Measurements from ENCODE around the gene STRIP2.
"Not testable (repeated sequence)": the region's sequence is repeated elsewhere in the genome, so short reads cannot be mapped to it uniquely, and the experiment has no call there.

The STRIP2 gene, protein sequence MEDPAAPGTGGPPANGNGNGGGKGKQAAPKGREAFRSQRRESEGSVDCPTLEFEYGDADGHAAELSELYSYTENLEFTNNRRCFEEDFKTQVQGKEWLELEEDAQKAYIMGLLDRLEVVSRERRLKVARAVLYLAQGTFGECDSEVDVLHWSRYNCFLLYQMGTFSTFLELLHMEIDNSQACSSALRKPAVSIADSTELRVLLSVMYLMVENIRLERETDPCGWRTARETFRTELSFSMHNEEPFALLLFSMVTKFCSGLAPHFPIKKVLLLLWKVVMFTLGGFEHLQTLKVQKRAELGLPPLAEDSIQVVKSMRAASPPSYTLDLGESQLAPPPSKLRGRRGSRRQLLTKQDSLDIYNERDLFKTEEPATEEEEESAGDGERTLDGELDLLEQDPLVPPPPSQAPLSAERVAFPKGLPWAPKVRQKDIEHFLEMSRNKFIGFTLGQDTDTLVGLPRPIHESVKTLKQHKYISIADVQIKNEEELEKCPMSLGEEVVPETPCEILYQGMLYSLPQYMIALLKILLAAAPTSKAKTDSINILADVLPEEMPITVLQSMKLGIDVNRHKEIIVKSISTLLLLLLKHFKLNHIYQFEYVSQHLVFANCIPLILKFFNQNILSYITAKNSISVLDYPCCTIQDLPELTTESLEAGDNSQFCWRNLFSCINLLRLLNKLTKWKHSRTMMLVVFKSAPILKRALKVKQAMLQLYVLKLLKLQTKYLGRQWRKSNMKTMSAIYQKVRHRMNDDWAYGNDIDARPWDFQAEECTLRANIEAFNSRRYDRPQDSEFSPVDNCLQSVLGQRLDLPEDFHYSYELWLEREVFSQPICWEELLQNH

DNA sequence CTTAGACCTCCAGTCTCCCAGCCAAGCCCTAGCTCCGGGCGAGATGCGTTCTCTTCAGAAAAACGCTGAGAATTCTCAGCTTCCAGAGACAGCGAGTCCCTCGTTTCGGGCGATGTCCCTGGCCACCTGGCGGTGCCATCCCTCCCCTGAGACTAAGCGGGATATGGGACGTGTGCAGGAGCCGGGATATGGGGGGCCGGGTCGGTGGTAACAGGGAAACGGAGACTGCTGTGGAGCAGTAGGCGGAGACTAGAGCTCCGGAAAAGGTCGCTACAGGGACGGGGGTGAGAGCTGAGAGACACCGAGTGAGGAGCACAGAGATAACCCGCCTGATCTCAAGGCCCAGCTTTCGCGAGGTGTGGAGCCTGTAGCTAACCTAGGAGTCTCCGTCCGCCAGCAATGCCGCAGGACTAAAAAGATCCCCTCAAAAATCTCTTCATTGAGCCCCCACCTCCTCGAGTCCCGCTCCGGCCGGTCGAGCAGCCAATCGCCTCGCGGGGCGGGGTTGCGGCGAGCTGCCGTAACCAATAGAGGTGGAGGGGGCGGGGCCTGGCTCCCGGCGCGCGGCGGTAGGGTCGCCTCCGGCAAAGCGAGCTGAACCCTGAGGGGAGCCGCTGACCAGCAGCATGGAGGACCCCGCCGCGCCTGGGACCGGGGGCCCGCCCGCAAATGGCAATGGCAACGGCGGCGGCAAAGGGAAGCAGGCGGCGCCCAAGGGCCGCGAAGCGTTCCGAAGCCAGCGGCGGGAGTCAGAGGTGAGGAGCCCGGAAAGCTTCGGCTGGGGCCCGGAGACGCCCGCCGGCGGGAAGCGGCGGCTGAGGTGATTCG is at the start of gene STRIP2:
Gene STRIP2, plus strand, starts transcription at position 586 of the 828 bp plus-strand sequence. Its CDS starts 41 bp downstream, at position 627.
- DNase-seq: peak; percentile 37

DNA sequence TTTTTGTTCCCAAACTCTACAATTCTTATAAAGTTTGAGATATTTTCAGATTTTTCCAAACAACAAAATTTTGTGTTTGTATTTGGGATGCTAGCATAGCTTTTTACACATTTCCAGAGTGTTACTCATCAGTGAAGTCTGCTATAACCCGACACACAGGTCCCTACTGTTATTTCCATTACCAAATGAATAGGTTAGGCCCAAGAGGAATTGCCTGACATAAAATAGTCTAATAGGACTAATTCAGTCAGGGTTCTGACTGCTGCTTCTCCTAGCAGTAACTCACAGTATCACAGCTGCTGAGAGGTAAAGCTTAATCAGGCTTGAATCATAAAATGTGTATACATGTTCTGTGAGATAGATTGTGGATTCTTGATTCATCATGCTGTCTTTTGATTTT is 49.1 kb upstream of the STRIP2 start:
- no peak for DNase-seq

DNA sequence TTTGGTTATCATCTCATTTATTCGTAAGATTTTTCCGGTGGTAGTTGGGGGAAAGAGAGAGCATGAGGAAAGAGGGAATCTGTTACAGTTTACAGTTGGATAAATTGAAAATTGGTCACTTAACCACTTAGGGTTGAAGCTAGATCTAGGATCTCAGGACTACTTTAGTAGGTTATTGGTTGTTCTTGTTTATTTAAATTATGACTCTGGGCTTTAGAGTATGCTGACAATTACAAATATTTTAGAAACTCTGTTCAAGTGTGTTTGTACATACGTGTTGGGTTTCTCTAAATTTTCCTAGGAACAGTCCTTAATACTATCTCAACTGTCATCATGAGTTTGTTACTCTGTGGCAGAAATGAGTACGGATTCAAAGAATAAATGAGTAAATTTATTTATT is 48.6 kb upstream of the STRIP2 start:
- DNase-seq: no peak

DNA sequence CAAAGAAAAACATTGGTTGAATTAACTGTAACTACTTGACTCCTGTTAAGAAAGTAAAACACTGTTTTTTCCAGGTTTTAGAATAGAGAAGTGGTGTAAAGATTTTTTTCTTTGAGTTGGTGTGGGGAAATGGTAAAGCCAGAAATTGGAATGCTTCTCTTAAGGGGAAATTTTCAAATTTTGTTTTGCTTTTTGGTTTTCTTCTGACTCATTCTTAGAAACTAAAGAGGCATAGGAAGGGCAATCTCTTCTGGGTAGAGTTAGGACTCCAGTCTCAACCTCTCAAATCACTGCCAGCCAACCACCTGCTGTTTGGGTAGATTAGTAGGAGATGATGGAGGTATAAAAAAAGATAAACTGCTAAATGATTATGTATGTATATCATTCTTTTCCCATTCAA is 47.7 kb upstream of the STRIP2 start:
- DNase-seq: no peak

DNA sequence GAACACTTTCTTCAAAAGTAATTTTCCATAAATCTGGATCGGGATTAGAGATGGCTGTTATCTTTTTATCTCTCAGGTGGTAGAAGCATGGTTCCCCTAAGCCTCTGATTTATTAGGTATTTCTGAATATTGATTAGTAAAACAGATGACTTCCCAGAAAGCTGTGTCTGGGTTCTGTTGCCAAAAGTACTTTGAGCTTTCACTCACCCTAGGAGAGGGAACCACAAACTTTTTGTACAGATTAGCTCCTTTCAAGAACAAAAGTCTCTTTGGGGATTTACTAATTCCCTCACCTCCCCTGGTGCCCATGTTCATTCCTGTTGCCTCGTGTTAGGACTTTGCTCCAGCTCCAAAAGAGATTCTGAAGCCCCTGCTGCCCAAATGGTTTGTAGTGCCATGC is 46.7 kb upstream of the STRIP2 start:
- no peak for DNase-seq

DNA sequence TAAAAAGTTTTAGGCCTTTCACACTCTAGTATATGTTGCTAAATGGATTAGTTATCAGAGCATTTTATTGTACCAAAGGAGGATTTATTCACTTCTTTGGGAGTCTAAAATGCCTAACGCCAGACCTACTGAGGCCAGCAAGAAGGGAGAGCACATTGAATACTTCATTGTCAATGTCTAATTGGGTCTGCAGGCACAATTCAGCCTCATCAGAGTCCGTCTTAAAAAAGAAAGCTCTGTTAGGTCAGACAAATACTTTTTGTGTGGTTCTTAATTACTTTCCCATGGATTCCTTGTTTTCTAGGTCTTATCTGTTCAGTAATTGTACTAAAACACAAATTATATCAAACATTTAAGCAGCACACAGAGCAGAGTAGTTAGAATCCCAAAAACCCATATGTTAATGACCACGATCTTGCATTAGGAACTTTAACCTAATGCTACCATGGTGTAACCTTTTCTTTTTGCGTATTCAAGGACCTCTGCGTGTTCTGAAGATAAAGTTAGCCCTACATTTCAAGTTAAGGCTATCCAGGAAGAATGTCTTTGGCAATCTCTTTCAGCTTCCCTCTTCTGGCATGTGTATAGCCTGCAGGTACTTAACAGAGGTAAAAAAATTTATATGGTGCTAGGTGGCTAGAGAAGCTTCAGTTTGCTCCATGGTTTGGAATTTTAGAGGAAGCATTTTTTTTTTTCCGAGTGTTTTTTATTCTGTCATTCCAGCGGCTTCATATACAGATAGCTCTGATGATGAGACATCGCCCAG is 45.7 kb upstream of the STRIP2 start:
- DNase-seq: no peak

DNA sequence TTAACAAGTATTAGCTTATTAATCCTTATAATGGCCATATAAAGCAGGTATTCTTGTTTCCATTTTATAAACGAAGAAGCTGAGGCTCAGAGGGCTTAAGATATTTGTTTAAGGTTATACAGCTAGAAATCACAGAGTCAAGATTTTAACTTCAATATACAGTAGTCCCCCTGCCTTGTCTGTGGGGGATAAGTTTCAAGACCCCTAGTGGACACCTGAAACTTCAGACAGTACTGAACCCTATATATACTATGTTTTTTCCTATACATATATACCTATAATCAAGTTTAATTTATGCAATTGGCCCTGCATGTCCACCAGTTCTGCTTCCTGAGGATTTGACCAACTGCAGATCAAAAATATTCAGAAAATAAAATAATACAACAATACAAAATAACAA is 44.4 kb upstream of the STRIP2 start:
- DNase-seq: no peak

DNA sequence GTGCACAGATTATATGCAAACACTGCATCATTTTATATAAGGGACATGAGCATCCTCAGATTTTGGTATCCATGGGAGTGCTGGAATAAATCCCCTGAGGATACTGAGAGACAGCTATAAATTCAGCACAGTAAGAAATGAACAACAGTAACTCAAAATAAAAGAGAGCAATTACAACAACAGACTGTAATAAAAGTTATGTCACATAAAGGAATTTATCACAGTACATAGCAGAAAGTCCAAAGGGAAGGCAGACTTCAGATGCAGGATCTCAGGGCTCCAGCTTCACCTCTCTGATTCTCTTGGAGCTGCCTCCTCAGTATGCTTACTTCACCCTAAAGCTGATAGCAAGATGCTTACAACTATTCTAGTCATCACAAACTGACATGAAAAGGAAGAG is 43.9 kb upstream of the STRIP2 start:
- no peak for DNase-seq

DNA sequence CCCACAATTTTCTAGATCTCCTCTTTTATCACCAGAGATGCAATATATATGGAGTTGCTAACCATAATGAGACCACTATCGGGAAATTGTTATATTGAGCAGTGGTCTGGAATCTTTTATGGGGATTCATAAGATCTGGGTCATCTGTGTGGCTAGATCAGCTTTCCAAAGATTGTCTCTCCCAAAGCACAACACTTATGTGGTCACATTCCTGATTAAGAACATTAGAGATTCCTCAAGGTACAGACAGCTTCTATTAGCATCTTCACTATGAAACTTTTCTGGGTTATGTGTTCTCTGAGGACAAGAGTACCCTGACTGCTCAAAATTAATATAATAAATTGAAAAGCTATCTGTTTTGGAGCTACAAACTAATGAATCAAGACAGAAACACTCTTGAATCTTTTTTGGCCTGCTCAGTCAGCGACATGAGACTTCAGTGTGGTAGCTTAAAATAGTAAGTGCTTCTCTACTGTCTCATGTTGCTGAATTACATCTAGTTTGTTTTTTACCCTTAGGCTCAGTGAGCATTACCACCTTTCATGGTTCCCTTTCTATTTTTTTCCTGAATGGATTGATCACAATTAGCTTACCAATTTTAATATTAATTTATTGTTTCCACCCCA is 42.6 kb upstream of the STRIP2 start:
- no peak for DNase-seq

DNA sequence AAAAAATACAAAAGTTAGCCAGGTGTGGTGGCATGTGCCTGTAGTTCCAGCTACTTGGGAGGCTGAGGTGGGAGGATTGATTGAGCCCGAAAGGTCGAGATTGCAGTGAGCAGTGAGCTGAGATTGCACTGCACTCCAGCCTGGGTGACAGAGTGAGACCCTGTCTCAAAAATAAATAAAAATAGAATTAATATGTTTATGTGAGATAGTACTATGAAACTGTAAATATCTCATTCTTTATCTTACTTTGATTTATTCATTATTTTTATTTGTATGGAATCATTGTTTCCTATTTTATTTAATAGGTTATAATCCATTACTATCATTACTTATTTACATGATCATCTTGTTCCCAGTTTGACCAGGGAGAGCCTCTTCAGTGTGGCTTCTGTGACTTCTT is 41.0 kb upstream of the STRIP2 start:
- DNase-seq: no peak

DNA sequence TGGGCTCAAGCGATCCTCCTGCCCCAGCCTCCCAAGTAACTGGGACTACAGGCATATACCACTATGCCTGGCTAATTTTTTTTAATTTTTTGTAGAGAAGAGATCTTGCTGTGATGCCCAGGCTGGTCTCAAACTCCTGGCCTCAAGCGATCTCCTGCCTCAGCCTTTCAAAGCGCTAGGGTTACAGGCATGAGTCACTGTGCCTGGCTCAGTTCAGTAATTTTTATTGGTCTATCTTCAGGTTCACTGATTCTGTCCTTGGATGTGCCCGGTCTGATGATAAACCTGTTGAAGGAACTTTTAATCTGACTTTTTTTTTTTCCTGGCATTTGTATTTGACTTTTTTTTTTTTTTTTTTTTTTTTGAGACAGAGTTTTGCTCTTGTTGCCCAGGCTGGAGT is 40.1 kb upstream of the STRIP2 start:
- no peak for DNase-seq

DNA sequence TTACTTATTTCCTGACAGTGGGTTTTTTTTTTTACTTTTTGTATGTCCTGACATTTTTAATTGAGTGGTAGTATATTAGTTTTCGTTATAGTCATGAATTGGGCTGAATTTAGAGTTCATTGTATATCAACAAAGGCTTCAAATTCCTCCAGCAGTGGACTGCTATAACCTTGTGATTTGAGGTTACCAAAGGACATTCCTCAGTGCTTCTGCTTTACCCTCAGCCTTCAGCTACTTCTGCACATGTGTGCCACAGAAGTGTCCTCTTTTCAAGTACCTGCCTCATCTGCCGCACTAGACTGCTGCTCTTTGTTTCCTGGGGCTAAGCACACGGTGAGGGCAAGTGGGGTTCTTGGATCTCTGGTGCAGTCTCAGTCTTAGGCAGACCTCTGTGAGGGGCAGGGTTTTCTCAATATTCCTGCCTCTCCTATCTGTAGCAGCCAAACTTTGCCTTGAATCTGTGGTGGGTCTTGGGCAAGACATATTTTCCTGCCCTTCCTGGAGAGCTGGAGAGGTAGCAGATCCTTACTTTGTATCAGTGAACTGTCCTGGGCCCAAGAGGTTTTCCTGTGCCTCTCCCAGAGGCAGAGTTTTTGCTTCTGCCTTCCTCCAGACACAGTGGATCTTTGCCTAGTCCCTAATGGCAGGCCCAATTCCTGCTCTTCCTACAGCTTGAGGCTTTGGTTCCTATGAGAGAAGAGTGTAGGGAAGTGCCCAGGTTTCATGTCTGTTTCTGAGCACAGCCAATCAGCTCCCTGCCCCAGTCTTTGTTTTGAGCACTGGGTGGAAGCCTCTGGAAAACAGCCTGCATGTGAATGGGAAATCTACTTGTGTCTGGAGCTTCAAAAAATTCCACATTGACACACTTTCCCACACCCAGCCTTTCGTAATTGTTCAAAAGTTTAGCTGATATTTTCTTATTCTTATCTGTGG is 39.0 kb upstream of the STRIP2 start:
- no peak for DNase-seq

DNA sequence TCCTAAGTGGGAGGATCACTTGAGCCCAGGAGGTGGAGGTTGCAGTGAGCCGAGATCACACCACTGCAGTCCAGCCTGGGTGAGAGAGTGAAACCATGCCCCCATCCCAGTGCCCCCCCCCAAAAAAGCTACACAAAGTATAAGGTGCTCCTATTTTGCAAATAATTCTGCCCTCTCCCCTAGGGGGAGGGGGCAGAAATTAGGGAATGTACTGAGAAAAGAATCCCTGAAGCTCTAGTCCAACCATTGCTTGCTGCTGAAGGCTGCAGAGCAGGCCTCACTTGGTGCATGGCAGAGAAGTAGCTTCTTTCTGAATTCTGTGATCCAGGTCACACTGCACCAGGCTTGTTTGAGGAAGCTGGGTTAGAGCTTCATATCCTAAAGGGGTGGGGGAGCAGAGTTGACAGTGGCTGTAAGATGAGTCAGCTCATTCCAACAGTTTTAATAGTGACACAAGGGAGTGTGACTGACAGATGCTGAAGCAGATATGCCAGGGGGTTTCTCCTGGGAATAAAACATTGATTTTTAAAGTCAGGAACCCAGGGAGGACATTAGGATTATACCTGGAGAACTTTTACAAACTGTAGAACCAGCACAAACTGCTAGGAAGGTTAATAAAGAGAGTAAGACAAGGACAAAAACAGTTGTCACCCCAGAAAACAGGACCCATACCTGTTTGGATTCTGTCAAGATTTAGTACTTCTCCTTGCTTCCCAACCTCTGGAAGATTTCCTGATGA is 32.8 kb upstream of the STRIP2 start:
- no peak for DNase-seq

DNA sequence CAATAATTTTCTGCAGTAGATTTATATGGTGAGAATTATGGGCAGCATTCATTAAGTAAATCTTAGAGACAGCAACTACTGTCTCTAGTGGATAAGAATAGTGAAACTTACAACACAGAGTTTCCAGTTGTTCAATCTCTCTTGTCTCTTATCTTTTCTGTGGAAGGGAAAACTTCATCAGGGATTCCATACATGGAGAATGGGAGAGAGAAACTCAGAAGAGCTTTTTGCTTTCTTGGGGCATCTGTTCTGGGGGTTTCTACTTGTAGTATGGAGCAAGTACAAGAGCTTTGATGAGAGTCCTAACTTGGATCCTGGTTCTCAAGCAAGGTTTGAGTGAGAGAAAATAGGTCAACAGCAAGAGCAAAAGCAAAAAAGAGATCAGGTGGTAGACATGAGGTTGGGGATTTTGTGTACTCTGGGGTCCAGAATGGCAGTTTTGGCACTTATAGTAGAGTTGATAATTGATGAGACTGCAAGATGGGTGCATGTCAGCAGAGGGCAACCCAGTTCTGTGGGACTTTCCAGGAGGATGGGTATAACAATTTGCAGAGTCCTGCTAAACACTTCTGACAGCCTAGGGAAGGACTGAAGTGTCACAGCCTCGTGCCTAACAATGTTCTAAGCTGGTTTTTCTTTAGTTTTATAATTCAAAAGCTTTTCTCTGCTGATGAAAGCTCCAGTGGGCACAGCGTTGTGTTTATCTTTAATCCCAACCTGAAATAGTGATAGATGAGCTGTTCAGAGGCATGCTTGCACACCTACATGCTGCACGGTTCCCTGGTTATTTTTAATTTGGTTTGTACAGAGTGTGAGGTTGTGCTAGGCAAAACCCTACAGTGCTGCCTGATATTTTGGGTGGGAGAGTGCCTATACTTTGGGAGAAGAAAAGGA is 32.0 kb upstream of the STRIP2 start:
- DNase-seq: no peak

DNA sequence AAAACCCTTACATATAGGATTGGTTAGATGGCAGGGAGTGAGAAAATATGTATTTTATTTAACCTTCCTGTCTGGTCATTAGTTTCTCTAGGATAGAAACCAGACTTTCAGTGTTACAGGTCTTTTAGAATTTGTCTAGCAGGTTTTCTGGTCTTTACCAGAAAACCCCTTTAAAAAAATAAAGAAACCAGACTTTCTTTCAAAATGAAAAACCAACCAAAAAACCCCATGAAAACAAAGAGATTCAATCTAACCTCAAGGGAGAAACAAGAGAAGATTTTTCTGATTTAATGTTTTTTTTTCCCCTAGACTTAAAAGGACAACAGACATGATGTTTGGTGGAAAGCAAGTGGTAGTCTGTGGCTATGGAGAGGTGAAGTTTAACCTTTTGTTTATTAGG is 28.7 kb upstream of the STRIP2 start:
- no peak for DNase-seq

DNA sequence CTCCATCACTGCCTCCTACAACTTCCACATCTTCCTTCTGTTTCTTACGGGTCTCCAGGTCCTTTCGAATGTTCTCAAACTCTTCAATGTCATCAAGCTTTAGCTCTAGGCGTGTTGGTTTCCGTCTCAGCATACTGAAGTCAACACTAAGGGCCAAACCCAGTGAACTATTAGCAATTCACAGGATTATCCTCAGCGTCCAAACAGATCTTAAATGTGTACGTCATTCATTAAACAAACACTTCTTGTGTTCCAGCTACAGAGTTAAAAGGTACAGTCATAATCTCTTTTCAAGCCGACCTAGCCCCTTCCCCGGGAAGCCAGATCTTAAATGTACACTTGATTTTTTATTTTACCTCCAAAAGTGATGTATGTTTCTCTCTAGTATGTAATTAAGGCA is 24.0 kb upstream of the STRIP2 start:
- DNase-seq: not testable (repeated sequence)

DNA sequence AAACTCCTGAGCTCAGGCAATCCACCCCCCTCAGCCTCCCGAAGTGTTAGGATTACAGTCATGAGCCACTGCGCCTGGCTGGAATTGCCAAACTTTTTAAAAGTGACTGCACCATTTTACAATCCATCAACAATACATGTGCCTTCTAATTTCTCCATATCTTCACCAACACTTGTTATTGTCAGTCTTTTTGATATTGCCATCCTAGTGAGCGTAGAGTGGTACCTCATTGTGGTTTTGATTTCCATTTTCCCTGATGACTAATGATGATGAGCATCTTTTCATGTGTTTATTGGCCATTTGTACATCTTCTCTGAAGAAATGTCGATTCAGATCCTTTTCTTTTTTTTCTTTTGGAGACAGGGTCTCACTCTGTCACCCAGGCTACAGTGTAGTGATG is 21.7 kb upstream of the STRIP2 start:
- no peak for DNase-seq

DNA sequence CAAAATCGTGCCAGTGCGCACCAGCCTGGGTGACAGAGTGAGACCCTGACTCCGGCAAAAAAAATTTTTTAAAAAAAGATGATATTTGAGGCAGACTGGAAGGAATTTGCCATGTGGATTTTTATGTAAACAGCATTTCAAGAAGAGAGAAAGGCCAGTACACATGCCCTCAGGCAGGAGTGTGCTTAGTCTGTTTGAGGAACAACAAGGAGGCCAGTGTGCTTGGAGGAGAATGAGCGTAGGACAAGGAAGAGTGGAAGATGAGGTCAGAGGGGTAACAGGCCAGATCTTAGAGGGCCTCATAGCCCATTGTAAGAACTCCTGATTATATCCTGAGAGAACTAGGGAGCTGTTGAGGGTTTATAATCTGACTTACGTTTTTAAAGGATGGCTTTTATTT is 17.2 kb upstream of the STRIP2 start:
- DNase-seq: no peak

DNA sequence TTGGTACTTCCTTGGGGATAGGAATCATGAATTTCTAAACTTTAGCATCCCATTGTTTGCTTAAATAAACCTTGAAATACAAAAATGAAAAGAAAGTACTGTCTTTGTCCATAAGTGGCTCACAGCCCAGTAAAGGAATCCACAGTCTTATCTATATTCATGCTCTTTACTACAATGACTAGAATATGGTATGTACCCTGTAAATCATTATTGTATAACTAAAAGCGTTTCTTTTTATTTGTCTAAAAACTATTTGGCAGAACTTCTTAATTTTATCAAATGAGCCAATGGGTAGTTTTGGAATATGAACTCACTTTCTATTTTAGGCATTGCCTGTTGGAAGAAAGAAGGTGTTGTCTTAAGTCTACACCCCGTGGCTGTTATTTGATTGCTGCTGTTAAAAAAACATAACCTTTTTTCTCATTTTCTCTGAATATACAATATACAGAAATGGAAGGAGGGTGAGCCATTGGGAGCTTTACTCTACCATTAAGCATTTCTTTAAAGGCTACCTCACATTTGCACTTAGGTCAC is 12.4 kb upstream of the STRIP2 start:
- no peak for DNase-seq

All from NCI-H446 treated with DMSO at 0.1 percent for 48 hours (cell line).